ENCODE results near the gene GPR39. TPM values are rescaled to one million over a fixed set of nuclear protein-coding genes. Genes with fewer than 3 reads are reported as not detected.

GPR39 gene
- total RNA-seq, 4 donors from 2014 or later = 0.72 to 1.6 (median 1.4) TPM

DNA sequence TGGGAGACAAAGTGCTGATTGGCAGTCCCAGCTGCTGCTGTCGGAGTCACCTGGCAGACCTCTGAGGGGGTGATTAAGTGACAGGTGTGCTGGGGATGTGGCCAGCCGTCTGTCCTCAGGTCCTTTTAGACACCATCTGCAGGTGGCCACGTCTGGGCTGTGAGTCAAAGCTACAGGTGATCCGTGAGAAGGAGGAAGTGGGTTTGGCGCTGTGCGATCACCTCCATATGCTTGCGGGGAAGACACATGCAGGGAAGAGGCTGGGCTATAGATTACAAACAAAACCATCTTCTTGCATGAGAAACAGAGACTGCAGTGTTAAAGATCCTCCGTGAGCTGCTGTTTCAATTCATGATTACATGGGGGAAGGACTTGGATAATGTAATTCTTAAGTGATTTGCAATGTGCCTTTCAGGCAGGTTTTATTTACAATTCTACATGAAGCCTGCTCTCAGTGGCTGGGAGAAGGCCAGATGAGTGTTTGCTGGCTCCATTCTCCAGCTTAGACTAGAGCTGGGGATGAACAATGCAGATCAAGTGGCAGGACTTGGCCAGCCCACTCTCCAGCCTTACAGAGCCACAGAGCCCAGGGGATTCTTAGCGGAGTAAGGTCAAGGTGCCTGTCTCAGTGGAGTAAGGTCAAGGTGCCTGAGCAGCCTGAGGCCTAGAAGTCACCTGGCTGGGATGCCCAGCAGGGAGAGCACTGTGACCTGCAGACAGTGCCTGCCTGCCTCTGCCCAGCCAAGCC is 165.6 kb downstream of the GPR39 start:
- DNase-seq (ENCODE audit: low spot score in 2 of 2) = no peak
- no peaks in the 10 kb centered on the region for H3K9me3 ChIP-seq
- WGBS = 47% methylated on average over 9 of the region's 9 CpGs
- no peaks in the 10 kb centered on the region for H3K36me3 ChIP-seq
- H3K27ac ChIP-seq = no peak overlapping the region
- no peaks in the 10 kb centered on the region for H3K27me3 ChIP-seq
- no peak overlapping the region for H3K4me3 ChIP-seq
- H3K4me1 ChIP-seq = no peaks in the 10 kb centered on the region
- TF ChIP-seq POLR2A (IDR thresholded peaks at IDR 0.05) (no peak), EP300 (IDR thresholded peaks at IDR 0.05) (no peak), POLR2AphosphoS5 (IDR thresholded peaks at IDR 0.05) (no peak)
- TF ChIP-seq, protein P1, sequence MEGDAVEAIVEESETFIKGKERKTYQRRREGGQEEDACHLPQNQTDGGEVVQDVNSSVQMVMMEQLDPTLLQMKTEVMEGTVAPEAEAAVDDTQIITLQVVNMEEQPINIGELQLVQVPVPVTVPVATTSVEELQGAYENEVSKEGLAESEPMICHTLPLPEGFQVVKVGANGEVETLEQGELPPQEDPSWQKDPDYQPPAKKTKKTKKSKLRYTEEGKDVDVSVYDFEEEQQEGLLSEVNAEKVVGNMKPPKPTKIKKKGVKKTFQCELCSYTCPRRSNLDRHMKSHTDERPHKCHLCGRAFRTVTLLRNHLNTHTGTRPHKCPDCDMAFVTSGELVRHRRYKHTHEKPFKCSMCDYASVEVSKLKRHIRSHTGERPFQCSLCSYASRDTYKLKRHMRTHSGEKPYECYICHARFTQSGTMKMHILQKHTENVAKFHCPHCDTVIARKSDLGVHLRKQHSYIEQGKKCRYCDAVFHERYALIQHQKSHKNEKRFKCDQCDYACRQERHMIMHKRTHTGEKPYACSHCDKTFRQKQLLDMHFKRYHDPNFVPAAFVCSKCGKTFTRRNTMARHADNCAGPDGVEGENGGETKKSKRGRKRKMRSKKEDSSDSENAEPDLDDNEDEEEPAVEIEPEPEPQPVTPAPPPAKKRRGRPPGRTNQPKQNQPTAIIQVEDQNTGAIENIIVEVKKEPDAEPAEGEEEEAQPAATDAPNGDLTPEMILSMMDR (IDR thresholded peaks at IDR 0.05) = no peak

DNA sequence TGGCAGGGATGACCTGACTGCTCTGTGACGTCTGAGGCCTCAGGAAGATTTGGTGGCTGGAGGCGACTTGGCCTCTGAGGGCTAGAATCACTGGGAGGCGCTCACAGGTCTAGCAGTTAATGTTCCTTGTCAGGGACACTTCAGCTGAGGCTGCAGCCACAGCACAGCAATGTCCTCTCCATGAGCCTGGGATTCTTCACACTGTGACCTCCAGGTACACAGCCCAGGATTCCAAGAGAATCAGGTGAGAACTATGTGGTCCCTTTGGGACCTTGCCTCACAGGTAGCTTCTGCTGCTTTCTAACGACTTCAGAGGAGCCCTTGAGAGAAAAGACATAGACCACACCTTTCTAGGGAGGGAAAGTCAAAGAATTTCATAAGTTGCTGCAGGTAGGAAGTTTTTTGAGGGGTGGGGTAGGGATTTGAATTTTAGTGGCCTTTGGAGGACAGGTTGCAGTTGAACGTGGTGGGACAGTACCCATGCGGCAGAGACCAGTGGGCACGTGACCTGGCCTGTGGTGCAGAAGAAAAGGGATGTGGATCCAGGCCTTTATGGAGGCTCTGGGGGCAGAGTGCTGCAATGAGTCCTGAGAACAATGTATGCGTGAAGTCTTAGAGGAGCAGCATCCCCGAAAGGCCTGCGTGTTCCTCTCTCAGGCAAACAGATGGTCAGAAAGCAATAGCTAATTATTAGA is 167.2 kb downstream of the GPR39 start:
- H3K9me3 ChIP-seq = no peaks in the 10 kb centered on the region
- H3K27me3 ChIP-seq = no peaks in the 10 kb centered on the region
- TF ChIP-seq EP300 (IDR thresholded peaks at IDR 0.05) (no peak), POLR2AphosphoS5 (IDR thresholded peaks at IDR 0.05) (no peak)
- WGBS = 93% methylated on average over 9 of the region's 10 CpGs
- no peak for DNase-seq (ENCODE audit: low spot score in 2 of 2)
- no peak overlapping the region for H3K4me3 ChIP-seq
- H3K36me3 ChIP-seq = no peaks in the 10 kb centered on the region
- no peak overlapping the region for H3K27ac ChIP-seq
- H3K4me1 ChIP-seq = no peaks in the 10 kb centered on the region

DNA sequence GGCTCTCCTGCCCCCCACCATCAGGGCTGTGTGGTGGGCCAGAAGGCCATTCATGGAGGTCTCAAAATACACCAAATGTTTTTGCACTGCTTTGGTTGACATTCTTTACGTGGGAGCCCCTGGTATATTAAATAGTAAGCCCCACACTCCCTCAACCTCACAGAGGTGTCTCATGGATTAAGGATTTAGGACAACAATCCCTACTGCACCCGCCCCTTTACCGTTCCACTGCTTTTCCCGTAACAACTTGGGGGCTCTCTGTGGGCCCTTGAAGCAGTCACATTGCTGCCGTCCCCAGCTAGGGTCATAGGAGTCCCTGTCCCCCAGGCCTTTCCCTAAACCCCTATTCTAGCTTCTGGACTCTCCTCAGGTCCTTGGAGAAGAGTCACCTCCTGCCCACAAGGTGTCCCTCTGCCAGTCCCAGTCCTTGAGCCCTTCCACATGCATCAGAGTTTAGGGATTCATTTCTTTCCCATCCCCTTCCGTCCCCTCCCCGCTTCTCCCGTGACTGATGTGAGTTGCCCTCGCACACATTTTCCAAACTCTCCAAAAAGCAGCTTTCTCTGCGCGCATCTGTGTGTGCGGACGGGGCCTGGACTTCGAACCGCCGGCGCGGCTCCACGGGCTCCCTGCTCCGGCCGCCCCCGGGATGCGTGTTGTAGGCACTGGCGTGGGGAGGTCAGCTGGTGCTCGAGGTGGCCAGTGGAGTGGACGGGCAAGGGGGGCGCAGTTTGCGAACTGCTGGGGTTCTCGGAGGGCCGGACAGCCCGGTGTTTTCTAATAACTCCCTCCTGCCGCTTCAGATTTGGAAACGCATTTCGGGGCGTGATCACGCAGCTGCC is 168.6 kb downstream of the GPR39 start:
- no peaks in the 10 kb centered on the region for H3K36me3 ChIP-seq
- H3K9me3 ChIP-seq = no peaks in the 10 kb centered on the region
- no peaks in the 10 kb centered on the region for H3K4me1 ChIP-seq
- H3K27ac ChIP-seq = no peak overlapping the region
- TF ChIP-seq EP300 (IDR thresholded peaks at IDR 0.05) (no peak), POLR2A (IDR thresholded peaks at IDR 0.05) (no peak), POLR2AphosphoS5 (IDR thresholded peaks at IDR 0.05) (no peak)
- TF ChIP-seq, protein P1 (IDR thresholded peaks at IDR 0.05) = no peak
- whole genome bisulfite sequencing = 93% methylated on average over 36 of the region's 36 CpGs
- no peak overlapping the region for H3K4me3 ChIP-seq
- no peak for DNase-seq (ENCODE audit: low spot score in 2 of 2)
- no peaks in the 10 kb centered on the region for H3K27me3 ChIP-seq

DNA sequence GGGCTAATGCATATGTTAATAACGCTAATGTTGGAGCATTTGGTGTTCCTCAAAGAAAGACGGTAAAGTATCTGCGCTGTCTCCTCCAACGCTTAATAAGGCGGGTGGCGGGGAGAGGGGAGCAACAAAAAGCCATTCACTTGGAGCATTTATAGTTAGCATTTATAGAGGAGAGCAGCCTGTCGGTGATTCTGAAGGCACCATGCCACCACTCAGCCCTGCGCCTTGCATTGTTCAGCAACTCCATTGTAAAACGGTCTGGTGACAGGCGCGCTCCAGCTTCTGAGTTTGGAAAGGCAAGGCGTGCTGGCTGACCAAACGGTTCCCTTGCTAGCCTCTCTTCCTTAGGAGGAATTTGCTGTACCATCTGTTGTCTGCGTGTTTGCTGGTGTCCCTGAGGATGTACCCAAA is 169.5 kb downstream of the GPR39 start:
- 84% methylated on average over 14 of the region's 14 CpGs for WGBS
- no peaks in the 10 kb centered on the region for H3K4me1 ChIP-seq
- H3K36me3 ChIP-seq = no peaks in the 10 kb centered on the region
- no peaks in the 10 kb centered on the region for H3K9me3 ChIP-seq
- no peak for DNase-seq (ENCODE audit: low spot score in 2 of 2)
- no peaks in the 10 kb centered on the region for H3K27me3 ChIP-seq
- H3K4me3 ChIP-seq = no peak overlapping the region
- no peak overlapping the region for H3K27ac ChIP-seq
- TF ChIP-seq EP300 (IDR thresholded peaks at IDR 0.05) (no peak), POLR2A (IDR thresholded peaks at IDR 0.05) (no peak), POLR2AphosphoS5 (IDR thresholded peaks at IDR 0.05) (no peak)
- TF ChIP-seq, protein P1 (IDR thresholded peaks at IDR 0.05) = no peak

DNA sequence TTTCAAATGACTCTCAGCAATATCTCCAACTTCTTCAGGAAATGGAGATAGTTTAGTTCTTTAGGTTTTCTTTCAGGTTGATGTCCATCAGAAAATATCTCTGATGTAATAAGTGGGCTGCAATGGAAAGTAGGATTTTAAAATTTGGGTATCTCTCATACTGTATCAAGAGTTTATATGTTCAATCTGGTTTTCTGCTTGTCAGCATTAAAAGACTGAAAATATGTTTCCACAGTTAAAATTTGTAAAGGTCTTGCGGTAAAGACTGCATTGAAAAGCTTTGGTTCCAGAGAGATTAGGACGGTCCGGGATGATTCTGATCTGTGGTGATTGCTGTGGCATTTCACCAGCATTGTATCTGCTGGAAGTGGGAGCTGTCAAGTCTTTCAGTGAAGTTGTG is 170.2 kb downstream of the GPR39 start:
- Histone ChIP-seq H3K4me1 (no peaks in the 10 kb centered on the region), H3K9me3 (no peaks in the 10 kb centered on the region), H3K36me3 (no peaks in the 10 kb centered on the region), H3K27me3 (no peaks in the 10 kb centered on the region), H3K4me3 (no peak overlapping the region), H3K27ac (no peak overlapping the region)
- 94% methylated on average over 3 of the region's 3 CpGs for WGBS
- TF ChIP-seq EP300 (IDR thresholded peaks at IDR 0.05) = no peak
- DNase-seq (ENCODE audit: low spot score in 2 of 2) = no peak

DNA sequence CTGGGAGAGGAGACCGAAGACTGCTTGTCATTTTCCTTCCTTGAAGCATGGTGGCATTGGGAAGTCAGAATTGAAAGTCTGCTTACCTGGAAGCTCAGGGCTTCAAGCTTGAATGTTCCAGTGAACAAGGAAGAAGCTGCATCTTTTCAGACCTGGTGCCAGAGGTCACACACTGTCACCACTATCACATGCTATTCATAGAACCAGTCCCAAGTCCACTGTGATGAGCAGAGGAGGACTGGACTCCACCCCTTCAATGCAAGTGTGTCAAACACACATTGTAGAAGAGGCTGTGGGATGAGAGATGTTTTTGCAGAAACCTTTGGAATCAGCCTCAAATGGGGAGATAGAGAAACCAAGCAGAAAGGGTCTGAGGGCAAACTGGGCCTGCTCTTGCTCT is 172.0 kb downstream of the GPR39 start:
- no peak overlapping the region for H3K4me3 ChIP-seq
- TF ChIP-seq EP300 (IDR thresholded peaks at IDR 0.05) (no peak), POLR2AphosphoS5 (IDR thresholded peaks at IDR 0.05) (no peak), POLR2A (IDR thresholded peaks at IDR 0.05) (no peak)
- TF ChIP-seq, protein P1 (IDR thresholded peaks at IDR 0.05) = no peak
- no peak overlapping the region for H3K27ac ChIP-seq
- DNase-seq (ENCODE audit: low spot score in 2 of 2) = no peak
- no peaks in the 10 kb centered on the region for H3K9me3 ChIP-seq
- H3K4me1 ChIP-seq = no peaks in the 10 kb centered on the region
- WGBS = 60% methylated on average over 1 of the region's 1 CpG
- H3K36me3 ChIP-seq = no peaks in the 10 kb centered on the region
- no peaks in the 10 kb centered on the region for H3K27me3 ChIP-seq
